Nephron (organoid): ENCODE results near the gene TOP3A.

Experiments
- H3K27ac Mint-ChIP-seq, 3 experiments: 2 replicates each; pipeline ENCODE4 v1.8.0; 2020; ENCODE audit warnings: mixed read lengths in 3 of 3, mild to moderate bottlenecking in 2 of 3, moderate library complexity in 1 of 3
- H3K27me3 Mint-ChIP-seq: 2 replicates; pipeline ENCODE4 v1.8.0; 2021; ENCODE audit warnings: low read depth, mild to moderate bottlenecking, moderate library complexity, mixed read lengths
- H3K36me3 Mint-ChIP-seq: 2 replicates; pipeline ENCODE4 v1.8.0; 2020; ENCODE audit warnings: low read depth, mixed read lengths
- H3K4me1 Mint-ChIP-seq: 2 replicates; pipeline ENCODE4 v1.8.0; 2020; ENCODE audit warnings: mixed read lengths
- H3K4me3 Mint-ChIP-seq, 3 experiments: 2 replicates each; pipeline ENCODE4 v1.8.0; 2020; ENCODE audit warnings: mild to moderate bottlenecking in 3 of 3, mixed read lengths in 3 of 3, moderate library complexity in 2 of 3
- H3K9me3 Mint-ChIP-seq: 2 replicates; pipeline ENCODE4 v1.8.0; 2020; ENCODE audit warnings: mixed read lengths
- CTCF ChIP-seq, 3 experiments: fragments of 200-600 bp; sonication (generic); IDR thresholded peaks; one replicate each; pipeline ENCODE4 v1.5.0; 2021; ENCODE audit warnings: antibody characterized with exemption in 3 of 3; ENCODE audit not compliant: unreplicated experiment in 3 of 3

Gene TOP3A

GRCh38 chr17:18321309-18321708 lies 6.5 kb upstream of the TOP3A start:
- Mint-ChIP-seq H3K27ac (no peak overlapping the region), H3K27me3 (no peaks in the 10 kb centered on the region), H3K36me3 (peaks cover 56% of the 10 kb centered on the region), H3K4me3 (no peak overlapping the region), H3K9me3 (no peaks in the 10 kb centered on the region), H3K4me1 (peaks cover 37% of the 10 kb centered on the region)
- no peak for TF ChIP-seq CTCF (IDR thresholded peaks at IDR 0.05; ENCODE audit: unreplicated experiment in 3 of 3)

GRCh38 chr17:18320301-18320700 lies 5.5 kb upstream of the TOP3A start:
- Mint-ChIP-seq H3K9me3 (no peaks in the 10 kb centered on the region), H3K4me3 (peak overlapping the region in 1 of 3 experiments; percentile 73), H3K4me1 (peaks cover 43% of the 10 kb centered on the region), H3K27ac (no peak overlapping the region), H3K27me3 (peaks cover under 1% of the 10 kb centered on the region), H3K36me3 (peaks cover 55% of the 10 kb centered on the region)
- TF ChIP-seq CTCF (IDR thresholded peaks at IDR 0.05; ENCODE audit: unreplicated experiment in 3 of 3): no peak

- H3K4me3 Mint-ChIP-seq: peak overlapping the region; percentile 73 to 80 (median 79)
- H3K27ac Mint-ChIP-seq: peak overlapping the region in 1 of 3 experiments; percentile 25
- peaks cover 43% of the 10 kb centered on the region for H3K4me1 Mint-ChIP-seq
- H3K27me3 Mint-ChIP-seq: peaks cover 6% of the 10 kb centered on the region
- peak; percentile 41 to 64 (median 56) for TF ChIP-seq CTCF (IDR thresholded peaks at IDR 0.05; ENCODE audit: unreplicated experiment in 3 of 3)
- H3K9me3 Mint-ChIP-seq: no peaks in the 10 kb centered on the region
- H3K36me3 Mint-ChIP-seq: peaks cover 49% of the 10 kb centered on the region
Observed at GRCh38 chr17:18319604-18320256, 4.9 kb upstream of the TOP3A start.

GRCh38 chr17:18318771-18319450 lies 4.1 kb upstream of the TOP3A start:
- H3K36me3 Mint-ChIP-seq: peaks cover 42% of the 10 kb centered on the region
- H3K9me3 Mint-ChIP-seq: no peaks in the 10 kb centered on the region
- H3K27ac Mint-ChIP-seq: no peak overlapping the region
- no peak for TF ChIP-seq CTCF (IDR thresholded peaks at IDR 0.05; ENCODE audit: unreplicated experiment in 3 of 3)
- H3K4me3 Mint-ChIP-seq: peak overlapping the region; percentile 24 to 80 (median 79)
- H3K27me3 Mint-ChIP-seq: peaks cover 6% of the 10 kb centered on the region
- peaks cover 48% of the 10 kb centered on the region for H3K4me1 Mint-ChIP-seq

- H3K4me3 Mint-ChIP-seq: peak overlapping the region; percentile 59 to 76 (median 59)
- no peak for TF ChIP-seq CTCF (IDR thresholded peaks at IDR 0.05; ENCODE audit: unreplicated experiment in 3 of 3)
- no peaks in the 10 kb centered on the region for H3K9me3 Mint-ChIP-seq
- H3K36me3 Mint-ChIP-seq: peaks cover 38% of the 10 kb centered on the region
- peaks cover 6% of the 10 kb centered on the region for H3K27me3 Mint-ChIP-seq
- H3K4me1 Mint-ChIP-seq: peaks cover 56% of the 10 kb centered on the region
- H3K27ac Mint-ChIP-seq: peak overlapping the region in 2 of 3 experiments; percentile 41 to 55
Observed at GRCh38 chr17:18318117-18318516, 3.3 kb upstream of the TOP3A start.
